Measurements from ENCODE around the gene DNAJA1.
"Not testable (repeated sequence)": the region's sequence is repeated elsewhere in the genome, so short reads cannot be mapped to it uniquely, and the experiment has no call there.

Gene DNAJA1

GRCh38 chr9:32989660-32990059 is 35.4 kb upstream of the DNAJA1 start:
- no peaks in the 10 kb centered on the region for H3K9me3 ChIP-seq (ENCODE audit: insufficient read depth, low read length)
- H2AFZ ChIP-seq (ENCODE audit: low read depth, low read length, severe bottlenecking), result no peak overlapping the region
- peaks cover 30% of the 10 kb centered on the region for H3K79me2 ChIP-seq (ENCODE audit: insufficient read depth, low read length)
- no peak overlapping the region for H3K4me2 ChIP-seq (ENCODE audit: low read depth, low read length, poor library complexity, severe bottlenecking)
- no peaks in the 10 kb centered on the region for H3K27me3 ChIP-seq (ENCODE audit: low read length)
- TF ChIP-seq EZH2phosphoT487 (conservative IDR thresholded peaks at IDR 0.05; ENCODE audit: low read length) (no peak), CTCF (IDR thresholded peaks at IDR 0.05; ENCODE audit: insufficient read depth, low read length, poor library complexity, severe bottlenecking) (no peak)
- no peak overlapping the region for H3K27ac ChIP-seq (ENCODE audit: low read depth, low read length)
- no peaks in the 10 kb centered on the region for H3K9me2 ChIP-seq (replicated peaks; ENCODE audit: insufficient read depth, low read length)
- no peaks in the 10 kb centered on the region; the same call in 1 of the 2 replicates for H4K20me1 ChIP-seq (ENCODE audit: low read depth, low read length)
- no peaks in the 10 kb centered on the region for H3F3A ChIP-seq (ENCODE audit: insufficient read depth)
- no peak overlapping the region for H3K9ac ChIP-seq (ENCODE audit: low read length)
- peaks cover 7% of the 10 kb centered on the region; the same call in 1 of the 2 replicates for H3K36me3 ChIP-seq (ENCODE audit: low read length)
- no peak overlapping the region for H3K4me3 ChIP-seq (ENCODE audit: insufficient read depth, low read length, poor library complexity, severe bottlenecking)

- no peak overlapping the region for H3K4me3 ChIP-seq (ENCODE audit: insufficient read depth, low read length, poor library complexity, severe bottlenecking)
- no peak overlapping the region for H2AFZ ChIP-seq (ENCODE audit: low read depth, low read length, severe bottlenecking)
- TF ChIP-seq EZH2phosphoT487 (conservative IDR thresholded peaks at IDR 0.05; ENCODE audit: low read length) (no peak), CTCF (IDR thresholded peaks at IDR 0.05; ENCODE audit: insufficient read depth, low read length, poor library complexity, severe bottlenecking) (no peak)
- H3K4me2 ChIP-seq (ENCODE audit: low read depth, low read length, poor library complexity, severe bottlenecking), result no peak overlapping the region
- H3K36me3 ChIP-seq (ENCODE audit: low read length), result peaks cover 12% of the 10 kb centered on the region; the same call in 1 of the 2 replicates
- H3K27me3 ChIP-seq (ENCODE audit: low read length), result no peaks in the 10 kb centered on the region
- no peaks in the 10 kb centered on the region for H3F3A ChIP-seq (ENCODE audit: insufficient read depth)
- peaks cover 48% of the 10 kb centered on the region for H3K79me2 ChIP-seq (ENCODE audit: insufficient read depth, low read length)
- no peaks in the 10 kb centered on the region for H3K9me3 ChIP-seq (ENCODE audit: insufficient read depth, low read length)
- no peaks in the 10 kb centered on the region for H3K9me2 ChIP-seq (replicated peaks; ENCODE audit: insufficient read depth, low read length)
- no peak overlapping the region for H3K9ac ChIP-seq (ENCODE audit: low read length)
- no peaks in the 10 kb centered on the region; the same call in 1 of the 2 replicates for H4K20me1 ChIP-seq (ENCODE audit: low read depth, low read length)
- H3K27ac ChIP-seq (ENCODE audit: low read depth, low read length), result no peak overlapping the region
Measured at GRCh38 chr9:32991897-32992594, 33.0 kb upstream of the DNAJA1 start.

GRCh38 chr9:32992595-32993238 is 32.4 kb upstream of the DNAJA1 start:
- Histone ChIP-seq H2AFZ (ENCODE audit: low read depth, low read length, severe bottlenecking) (no peak overlapping the region), H3K4me2 (ENCODE audit: low read depth, low read length, poor library complexity, severe bottlenecking) (no peak overlapping the region), H3K9me2 (replicated peaks; ENCODE audit: insufficient read depth, low read length) (no peaks in the 10 kb centered on the region), H3K4me3 (ENCODE audit: insufficient read depth, low read length, poor library complexity, severe bottlenecking) (no peak overlapping the region), H3K27me3 (ENCODE audit: low read length) (no peaks in the 10 kb centered on the region), H3K9me3 (ENCODE audit: insufficient read depth, low read length) (no peaks in the 10 kb centered on the region), H3K36me3 (ENCODE audit: low read length) (peaks cover 15% of the 10 kb centered on the region; the same call in 1 of the 2 replicates), H4K20me1 (ENCODE audit: low read depth, low read length) (no peaks in the 10 kb centered on the region; the same call in 1 of the 2 replicates), H3K9ac (ENCODE audit: low read length) (no peak overlapping the region), H3K79me2 (ENCODE audit: insufficient read depth, low read length) (peaks cover 55% of the 10 kb centered on the region), H3K27ac (ENCODE audit: low read depth, low read length) (no peak overlapping the region), H3F3A (ENCODE audit: insufficient read depth) (no peaks in the 10 kb centered on the region)
- TF ChIP-seq CTCF (IDR thresholded peaks at IDR 0.05; ENCODE audit: insufficient read depth, low read length, poor library complexity, severe bottlenecking), result no peak
- no peak for TF ChIP-seq EZH2phosphoT487 (conservative IDR thresholded peaks at IDR 0.05; ENCODE audit: low read length)

- not testable (repeated sequence) for H4K20me1 ChIP-seq (ENCODE audit: low read depth, low read length); H3K9me3 ChIP-seq (ENCODE audit: insufficient read depth, low read length); H3K27me3 ChIP-seq (ENCODE audit: low read length); H3K9me2 ChIP-seq (replicated peaks; ENCODE audit: insufficient read depth, low read length); H3F3A ChIP-seq (ENCODE audit: insufficient read depth); H3K36me3 ChIP-seq (ENCODE audit: low read length)
- peak overlapping the region; percentile 83 for H3K4me3 ChIP-seq (ENCODE audit: insufficient read depth, low read length, poor library complexity, severe bottlenecking)
- peaks cover 56% of the 10 kb centered on the region for H3K79me2 ChIP-seq (ENCODE audit: insufficient read depth, low read length)
- peak overlapping the region; percentile 42 for H2AFZ ChIP-seq (ENCODE audit: low read depth, low read length, severe bottlenecking)
- H3K4me2 ChIP-seq (ENCODE audit: low read depth, low read length, poor library complexity, severe bottlenecking), result peak overlapping the region; percentile 76
- H3K27ac ChIP-seq (ENCODE audit: low read depth, low read length), result peak overlapping the region; percentile 75; the same call in 1 of the 2 replicates
- H3K9ac ChIP-seq (ENCODE audit: low read length), result peak overlapping the region; percentile 74
Measured at GRCh38 chr9:33000682-33001055, 24.4 kb upstream of the DNAJA1 start.

GRCh38 chr9:33005335-33005734 is 19.7 kb upstream of the DNAJA1 start:
- peaks cover 15% of the 10 kb centered on the region for H3K79me2 ChIP-seq (ENCODE audit: insufficient read depth, low read length)
- H3K4me2 ChIP-seq (ENCODE audit: low read depth, low read length, poor library complexity, severe bottlenecking); H3K9ac ChIP-seq (ENCODE audit: low read length); H3K9me2 ChIP-seq (replicated peaks; ENCODE audit: insufficient read depth, low read length); H4K20me1 ChIP-seq (ENCODE audit: low read depth, low read length); H3K36me3 ChIP-seq (ENCODE audit: low read length); H3K27ac ChIP-seq (ENCODE audit: low read depth, low read length); H3K4me3 ChIP-seq (ENCODE audit: insufficient read depth, low read length, poor library complexity, severe bottlenecking); H3K27me3 ChIP-seq (ENCODE audit: low read length); H3F3A ChIP-seq (ENCODE audit: insufficient read depth); H3K9me3 ChIP-seq (ENCODE audit: insufficient read depth, low read length); H2AFZ ChIP-seq (ENCODE audit: low read depth, low read length, severe bottlenecking): not testable (repeated sequence)

Data from SU-DHL-6 (cell line).